Stimulated activated CD4-positive, alpha-beta T cell treated with anti-CD3 and anti-CD28 coated beads, Interleukin-15, amount 100 ng/mL, for 24 hours (primary cell): ENCODE data around the gene CDC42BPB.
A peak's percentile ranks its signal among the peaks of the same experiment; 100 is the strongest.
"Not testable (repeated sequence)": the region's sequence is repeated elsewhere in the genome, so short reads cannot be mapped to it uniquely, and the experiment has no call there.

Source experiments
- DNase-seq: peaks from one replicate; pipeline ENCODE4 v3.0.0-alpha.2; 2020

CDC42BPB gene

GRCh38 chr14:102939329-102939728, 118.0 kb downstream of the CDC42BPB start:
- no peak for DNase-seq

- DNase-seq = no peak
Measured at GRCh38 chr14:102938191-102938590, 119.2 kb downstream of the CDC42BPB start.

- DNase-seq = no peak
Measured at GRCh38 chr14:102937331-102938175, 119.8 kb downstream of the CDC42BPB start.

- no peak for DNase-seq
Measured at GRCh38 chr14:102935756-102936155, 121.6 kb downstream of the CDC42BPB start.

- no peak for DNase-seq
Measured at GRCh38 chr14:102933618-102934231, 123.6 kb downstream of the CDC42BPB start.

GRCh38 chr14:102932484-102933248, 124.7 kb downstream of the CDC42BPB start:
- DNase-seq = no peak

- DNase-seq = no peak
Measured at GRCh38 chr14:102931580-102932285, 125.6 kb downstream of the CDC42BPB start.

GRCh38 chr14:102930753-102931579, 126.4 kb downstream of the CDC42BPB start:
- no peak for DNase-seq

GRCh38 chr14:102930138-102930752, 127.1 kb downstream of the CDC42BPB start:
- no peak for DNase-seq

- DNase-seq = no peak
Measured at GRCh38 chr14:102929241-102930137, 127.9 kb downstream of the CDC42BPB start.

- DNase-seq = peak; percentile 79
Measured at GRCh38 chr14:102928412-102929240, 128.7 kb downstream of the CDC42BPB start.

GRCh38 chr14:102927878-102928411, 129.4 kb downstream of the CDC42BPB start:
- DNase-seq = no peak

GRCh38 chr14:102927346-102927877, 129.9 kb downstream of the CDC42BPB start:
- DNase-seq = no peak

- DNase-seq = not testable (repeated sequence)
Measured at GRCh38 chr14:102926840-102927239, 130.5 kb downstream of the CDC42BPB start.

GRCh38 chr14:102926104-102926503, 131.2 kb downstream of the CDC42BPB start:
- DNase-seq = no peak

- no peak for DNase-seq
Measured at GRCh38 chr14:102925646-102926045, 131.7 kb downstream of the CDC42BPB start.

GRCh38 chr14:102924632-102925588, 132.4 kb downstream of the CDC42BPB start:
- DNase-seq = no peak
